GM10266 (cell line): ENCODE measurements around the gene LEMD2.

Experiments
- DNase-seq: peaks from one replicate; pipeline ENCODE4 v3.0.0; 2012; ENCODE audit errors: extremely low spot score
- TF ChIP-seq, protein P1 (sequence below): IDR thresholded peaks from 2 replicates; pipeline ENCODE4 v1.5.1; 2012; ENCODE audit warnings: mild to moderate bottlenecking, low read depth; ENCODE audit not compliant: control insufficient read depth, insufficient read depth; ENCODE audit errors: missing control alignments

LEMD2 gene

DNA sequence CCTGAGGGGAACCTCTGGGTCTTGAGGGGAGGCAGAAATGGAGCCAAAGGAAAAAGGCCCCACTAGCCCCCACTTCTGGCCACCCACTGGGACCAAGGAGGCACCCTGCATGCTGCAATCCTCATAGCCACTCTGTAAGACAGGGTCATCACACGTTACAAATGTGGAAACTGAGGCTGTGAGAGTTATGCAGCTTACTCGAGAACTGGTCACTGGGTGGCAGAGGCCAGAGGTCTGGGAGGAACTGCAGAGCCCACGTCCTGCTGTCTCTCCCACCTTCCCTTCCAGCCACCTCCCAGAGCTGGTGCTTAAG, 18.1 kb downstream of the LEMD2 start:
- DNase-seq, result no peak
- TF ChIP-seq, protein P1, sequence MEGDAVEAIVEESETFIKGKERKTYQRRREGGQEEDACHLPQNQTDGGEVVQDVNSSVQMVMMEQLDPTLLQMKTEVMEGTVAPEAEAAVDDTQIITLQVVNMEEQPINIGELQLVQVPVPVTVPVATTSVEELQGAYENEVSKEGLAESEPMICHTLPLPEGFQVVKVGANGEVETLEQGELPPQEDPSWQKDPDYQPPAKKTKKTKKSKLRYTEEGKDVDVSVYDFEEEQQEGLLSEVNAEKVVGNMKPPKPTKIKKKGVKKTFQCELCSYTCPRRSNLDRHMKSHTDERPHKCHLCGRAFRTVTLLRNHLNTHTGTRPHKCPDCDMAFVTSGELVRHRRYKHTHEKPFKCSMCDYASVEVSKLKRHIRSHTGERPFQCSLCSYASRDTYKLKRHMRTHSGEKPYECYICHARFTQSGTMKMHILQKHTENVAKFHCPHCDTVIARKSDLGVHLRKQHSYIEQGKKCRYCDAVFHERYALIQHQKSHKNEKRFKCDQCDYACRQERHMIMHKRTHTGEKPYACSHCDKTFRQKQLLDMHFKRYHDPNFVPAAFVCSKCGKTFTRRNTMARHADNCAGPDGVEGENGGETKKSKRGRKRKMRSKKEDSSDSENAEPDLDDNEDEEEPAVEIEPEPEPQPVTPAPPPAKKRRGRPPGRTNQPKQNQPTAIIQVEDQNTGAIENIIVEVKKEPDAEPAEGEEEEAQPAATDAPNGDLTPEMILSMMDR, result no peak

DNA sequence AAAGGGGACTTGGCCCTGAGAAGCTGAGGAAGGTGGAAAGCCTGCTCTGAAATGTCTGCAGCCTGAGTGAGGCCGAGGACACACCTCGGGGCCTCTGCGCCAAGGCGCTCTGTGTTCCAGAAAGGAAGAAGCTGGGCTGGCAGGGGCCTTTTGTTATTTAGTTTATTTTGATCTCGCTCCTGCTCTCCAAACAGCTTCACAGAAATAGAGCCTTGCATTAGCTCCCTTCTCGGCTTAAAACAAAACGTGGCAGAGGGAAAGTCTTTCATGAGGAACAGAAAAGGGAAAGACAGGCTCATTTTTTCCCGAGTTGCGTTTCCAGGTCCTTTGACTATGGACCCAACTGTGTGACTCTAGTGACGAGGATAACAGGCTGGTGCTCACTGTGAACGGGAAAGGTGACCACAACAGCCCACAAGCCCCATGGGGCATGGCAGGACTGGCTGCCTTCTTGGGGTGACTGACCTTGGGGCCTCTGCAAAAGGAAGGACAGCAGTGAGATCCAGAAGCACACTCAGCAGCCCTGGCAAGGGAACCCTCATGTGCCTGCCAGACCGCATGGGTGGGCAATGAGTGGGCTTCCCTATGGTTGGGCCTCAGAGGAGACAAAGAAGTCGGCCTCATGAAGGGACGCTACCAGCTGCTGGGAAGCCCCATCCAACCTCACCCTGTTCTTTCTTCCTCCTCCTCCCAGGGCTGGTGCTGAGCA, 18.7 kb downstream of the LEMD2 start:
- TF ChIP-seq, protein P1, result no peak
- DNase-seq, result no peak

DNA sequence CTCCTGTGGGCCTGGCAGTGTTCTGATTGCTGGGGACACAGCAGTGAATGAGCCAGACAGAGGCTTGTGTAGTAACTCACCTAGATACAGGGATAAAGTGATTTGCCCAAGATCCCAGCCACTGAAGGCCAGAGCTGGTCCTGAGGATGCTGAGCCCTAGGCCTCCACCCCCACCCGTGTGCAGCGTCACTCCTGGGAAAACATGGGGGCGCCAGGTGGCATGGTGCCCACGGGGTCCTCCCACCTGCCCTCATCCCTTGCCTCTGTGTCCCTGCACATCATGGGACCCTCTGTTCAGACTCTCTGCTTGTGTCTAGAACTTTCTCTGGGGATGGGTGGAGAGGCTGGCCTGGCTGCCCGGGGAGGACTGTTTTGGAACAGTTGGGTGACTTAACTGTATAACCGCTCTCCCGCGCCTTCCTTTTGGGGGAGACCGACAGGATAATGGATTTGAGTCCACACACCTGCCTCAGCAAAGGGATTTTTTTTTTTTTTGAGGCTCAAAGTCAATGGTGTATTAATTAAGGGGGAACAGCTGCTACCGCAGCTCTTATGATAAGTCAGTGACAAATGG, 19.6 kb downstream of the LEMD2 start:
- TF ChIP-seq, protein P1, result no peak
- no peak for DNase-seq

DNA sequence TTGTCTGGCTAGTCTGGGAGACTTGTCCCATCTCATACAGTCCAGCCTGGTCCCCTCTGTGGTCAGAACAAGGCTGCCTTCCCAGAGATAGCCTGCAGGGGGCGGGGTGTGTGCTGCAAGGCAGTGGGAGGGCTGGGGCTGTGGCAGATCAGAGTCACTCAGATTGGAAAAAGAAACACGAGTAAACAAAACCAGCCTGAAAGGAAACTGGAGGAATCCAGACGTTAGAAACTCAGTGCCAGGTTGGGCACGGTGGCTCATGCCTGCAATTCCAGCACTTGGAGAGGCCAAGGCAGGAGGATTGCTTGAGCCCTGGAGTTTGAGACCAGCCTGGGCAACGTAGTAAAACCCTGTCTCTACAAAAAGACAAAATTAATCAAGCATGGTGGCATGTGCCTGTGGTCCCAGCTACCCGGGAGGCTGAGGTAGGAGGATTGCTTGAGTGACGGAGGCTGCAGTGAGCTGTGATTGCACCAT, 20.2 kb downstream of the LEMD2 start:
- peak; percentile 81 for DNase-seq
- TF ChIP-seq, protein P1, result peak; percentile 77

DNA sequence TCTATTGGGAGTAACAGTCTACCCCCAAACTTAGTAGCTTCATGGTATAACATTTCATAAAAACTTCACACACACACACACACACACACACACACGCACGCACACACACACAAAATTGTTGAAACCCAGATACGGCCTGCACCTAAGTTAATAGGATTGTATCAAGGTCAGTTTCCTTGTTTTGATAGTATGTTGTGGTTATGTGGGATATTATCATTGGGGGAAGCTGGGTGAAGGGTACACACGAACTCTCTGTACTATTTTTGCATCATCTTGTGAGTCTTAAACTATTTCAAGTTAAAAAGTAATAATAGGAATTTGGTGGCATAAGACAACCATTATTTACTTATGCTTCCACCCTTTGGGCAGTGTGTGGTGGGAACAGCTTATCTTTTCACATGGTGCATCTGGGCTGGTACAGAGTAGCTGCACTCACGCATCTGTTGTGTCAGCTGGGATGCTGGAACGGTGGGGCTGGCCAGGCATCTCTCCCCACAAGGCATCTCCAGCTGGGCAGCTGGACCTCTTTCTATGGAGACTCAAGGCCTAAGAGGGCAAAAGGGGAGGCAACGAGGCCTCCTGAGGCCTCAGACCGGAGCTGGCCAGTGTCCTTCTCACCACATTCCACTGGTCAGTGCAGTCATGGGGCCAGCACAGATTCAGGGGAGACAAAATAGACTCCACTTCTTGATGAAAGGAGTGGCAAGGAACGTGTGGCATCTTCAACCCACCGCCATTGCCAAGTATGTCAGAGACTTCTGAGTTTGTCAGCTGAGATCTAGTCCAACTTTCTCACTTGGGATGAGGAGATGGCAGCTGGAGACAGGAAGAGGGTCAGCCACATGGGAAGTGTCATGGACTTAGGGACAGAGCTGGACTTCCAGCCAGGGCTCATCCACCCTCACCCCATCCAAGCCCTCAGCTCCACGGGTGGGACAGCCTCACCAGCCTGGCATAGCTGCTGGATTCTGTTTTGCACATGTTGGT, 21.7 kb downstream of the LEMD2 start:
- no peak for DNase-seq
- TF ChIP-seq, protein P1, result no peak

DNA sequence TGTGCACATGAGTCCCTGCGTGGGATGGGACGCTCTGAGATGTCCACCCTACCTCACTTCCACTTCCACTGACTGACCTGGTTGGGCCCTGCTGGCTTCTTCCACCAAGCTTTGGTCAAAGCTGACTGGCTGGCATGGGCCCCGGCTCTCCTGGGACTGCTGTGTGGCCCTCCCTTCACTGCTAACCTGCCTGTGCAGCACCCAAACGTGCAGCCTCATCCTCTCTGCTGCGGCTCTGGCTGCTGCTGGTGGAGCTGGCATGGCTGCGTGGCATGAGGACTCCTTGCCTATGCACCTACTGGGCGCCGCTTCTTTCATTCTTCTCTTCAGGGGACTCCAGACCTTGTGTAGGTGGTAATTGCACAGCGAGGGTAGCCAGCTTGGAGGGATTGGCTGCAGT, 23.6 kb downstream of the LEMD2 start:
- TF ChIP-seq, protein P1, result no peak
- DNase-seq, result no peak
